ENCODE results near the gene KCNN3.

Gene KCNN3

GRCh38 chr1:154848983-154849382 lies 21.1 kb downstream of the KCNN3 start:
- in situ Hi-C loops (cut with HindIII; ENCODE audit: low pct_ligation_motif_present, low pct_unique_long_range_greater_than_20kb, low sequenced_read_pairs): no loop called here
- DNase-seq: no peak

- DNase-seq: no peak
- in situ Hi-C loops (cut with HindIII; ENCODE audit: low pct_ligation_motif_present, low pct_unique_long_range_greater_than_20kb, low sequenced_read_pairs): no loop called here
Measured at GRCh38 chr1:154847891-154848290, 22.2 kb downstream of the KCNN3 start.

- in situ Hi-C loops (cut with HindIII; ENCODE audit: low pct_ligation_motif_present, low pct_unique_long_range_greater_than_20kb, low sequenced_read_pairs): no loop called here
Measured at GRCh38 chr1:154846565-154847442, 23.3 kb downstream of the KCNN3 start.

GRCh38 chr1:154845879-154846278 lies 24.2 kb downstream of the KCNN3 start:
- in situ Hi-C loops (cut with HindIII; ENCODE audit: low pct_ligation_motif_present, low pct_unique_long_range_greater_than_20kb, low sequenced_read_pairs): no loop called here
- no peak for DNase-seq

More at GRCh38 chr1:154846565-154847442, 23.3 kb downstream of the KCNN3 start:
- no peak for DNase-seq

- in situ Hi-C loops (cut with HindIII; ENCODE audit: low pct_ligation_motif_present, low pct_unique_long_range_greater_than_20kb, low sequenced_read_pairs): no loop called here
- no peak for DNase-seq
Measured at GRCh38 chr1:154845174-154845573, 24.9 kb downstream of the KCNN3 start.

- no peak for DNase-seq
- in situ Hi-C loops (cut with HindIII; ENCODE audit: low pct_ligation_motif_present, low pct_unique_long_range_greater_than_20kb, low sequenced_read_pairs): no loop called here
Measured at GRCh38 chr1:154844297-154844681, 25.8 kb downstream of the KCNN3 start.

GRCh38 chr1:154843636-154844296 lies 26.3 kb downstream of the KCNN3 start:
- no peak for DNase-seq
- in situ Hi-C loops (cut with HindIII; ENCODE audit: low pct_ligation_motif_present, low pct_unique_long_range_greater_than_20kb, low sequenced_read_pairs): no loop called here

- in situ Hi-C loops (cut with HindIII; ENCODE audit: low pct_ligation_motif_present, low pct_unique_long_range_greater_than_20kb, low sequenced_read_pairs): no loop called here
- DNase-seq: no peak
Measured at GRCh38 chr1:154842635-154843034, 27.4 kb downstream of the KCNN3 start.

GRCh38 chr1:154841384-154841783 lies 28.7 kb downstream of the KCNN3 start:
- in situ Hi-C loops (cut with HindIII; ENCODE audit: low pct_ligation_motif_present, low pct_unique_long_range_greater_than_20kb, low sequenced_read_pairs): no loop called here
- DNase-seq: no peak

GRCh38 chr1:154840269-154841176 lies 29.6 kb downstream of the KCNN3 start:
- in situ Hi-C loops (cut with HindIII; ENCODE audit: low pct_ligation_motif_present, low pct_unique_long_range_greater_than_20kb, low sequenced_read_pairs): no loop called here
- no peak for DNase-seq

- in situ Hi-C loops (cut with HindIII; ENCODE audit: low pct_ligation_motif_present, low pct_unique_long_range_greater_than_20kb, low sequenced_read_pairs): no loop called here
- no peak for DNase-seq
Measured at GRCh38 chr1:154839691-154840090, 30.4 kb downstream of the KCNN3 start.

GRCh38 chr1:154838988-154839387 lies 31.1 kb downstream of the KCNN3 start:
- no peak for DNase-seq
- in situ Hi-C loops (cut with HindIII; ENCODE audit: low pct_ligation_motif_present, low pct_unique_long_range_greater_than_20kb, low sequenced_read_pairs): no loop called here

- in situ Hi-C loops (cut with HindIII; ENCODE audit: low pct_ligation_motif_present, low pct_unique_long_range_greater_than_20kb, low sequenced_read_pairs): no loop called here
- DNase-seq: no peak
Measured at GRCh38 chr1:154838461-154838860, 31.6 kb downstream of the KCNN3 start.

GRCh38 chr1:154837672-154838171 lies 32.4 kb downstream of the KCNN3 start:
- in situ Hi-C loops (cut with HindIII; ENCODE audit: low pct_ligation_motif_present, low pct_unique_long_range_greater_than_20kb, low sequenced_read_pairs): no loop called here
- DNase-seq: no peak

- DNase-seq: no peak
- in situ Hi-C loops (cut with HindIII; ENCODE audit: low pct_ligation_motif_present, low pct_unique_long_range_greater_than_20kb, low sequenced_read_pairs): no loop called here
Measured at GRCh38 chr1:154837034-154837671, 32.9 kb downstream of the KCNN3 start.

- DNase-seq: no peak
- in situ Hi-C loops (cut with HindIII; ENCODE audit: low pct_ligation_motif_present, low pct_unique_long_range_greater_than_20kb, low sequenced_read_pairs): no loop called here
Measured at GRCh38 chr1:154835531-154836324, 34.4 kb downstream of the KCNN3 start.

GRCh38 chr1:154833841-154834240 lies 36.2 kb downstream of the KCNN3 start:
- no peak for DNase-seq
- in situ Hi-C loops (cut with HindIII; ENCODE audit: low pct_ligation_motif_present, low pct_unique_long_range_greater_than_20kb, low sequenced_read_pairs): no loop called here

- in situ Hi-C loops (cut with HindIII; ENCODE audit: low pct_ligation_motif_present, low pct_unique_long_range_greater_than_20kb, low sequenced_read_pairs): no loop called here
- no peak for DNase-seq
Measured at GRCh38 chr1:154833209-154833608, 36.9 kb downstream of the KCNN3 start.
